ENCODE data around the gene CTNNA2.
"Not testable (repeated sequence)": the region's sequence is repeated elsewhere in the genome, so short reads cannot be mapped to it uniquely, and the experiment has no call there.

Gene CTNNA2

GRCh38 chr2:79994161-79994560 lies 481.3 kb downstream of the CTNNA2 start:
- no peak for DNase-seq

GRCh38 chr2:79994965-79995364 lies 482.1 kb downstream of the CTNNA2 start:
- DNase-seq: no peak

- DNase-seq: no peak
Observed at GRCh38 chr2:79996709-79997108, 483.9 kb downstream of the CTNNA2 start.

- DNase-seq: no peak
Observed at GRCh38 chr2:80001701-80002101, 488.9 kb downstream of the CTNNA2 start.

GRCh38 chr2:80002112-80002511 lies 489.3 kb downstream of the CTNNA2 start:
- no peak for DNase-seq

- DNase-seq: no peak
Observed at GRCh38 chr2:80002568-80003157, 489.8 kb downstream of the CTNNA2 start.

- DNase-seq: no peak
Observed at GRCh38 chr2:80007777-80008503, 495.1 kb downstream of the CTNNA2 start.

GRCh38 chr2:80008596-80008995 lies 495.7 kb downstream of the CTNNA2 start:
- DNase-seq: no peak

GRCh38 chr2:80009211-80009610 lies 496.4 kb downstream of the CTNNA2 start:
- DNase-seq: no peak

GRCh38 chr2:80012061-80012460 lies 499.2 kb downstream of the CTNNA2 start:
- DNase-seq: no peak

- DNase-seq: no peak
Observed at GRCh38 chr2:80014637-80015036, 501.8 kb downstream of the CTNNA2 start.

GRCh38 chr2:80016171-80016570 lies 503.3 kb downstream of the CTNNA2 start:
- DNase-seq: no peak

GRCh38 chr2:80019571-80020460 lies 507.0 kb downstream of the CTNNA2 start:
- no peak for DNase-seq

- DNase-seq: no peak
Observed at GRCh38 chr2:80022018-80022417, 509.2 kb downstream of the CTNNA2 start.

GRCh38 chr2:80026040-80026729 lies 513.3 kb downstream of the CTNNA2 start:
- DNase-seq: no peak

- DNase-seq: no peak
Observed at GRCh38 chr2:80028051-80028450, 515.2 kb downstream of the CTNNA2 start.

GRCh38 chr2:80028584-80028983 lies 515.7 kb downstream of the CTNNA2 start:
- DNase-seq: no peak

- DNase-seq: no peak
Observed at GRCh38 chr2:80030135-80030534, 517.3 kb downstream of the CTNNA2 start.

- DNase-seq: not testable (repeated sequence)
Observed at GRCh38 chr2:80032684-80033083, 519.8 kb downstream of the CTNNA2 start.

GRCh38 chr2:80035749-80036285 lies 523.0 kb downstream of the CTNNA2 start:
- DNase-seq: no peak

GRCh38 chr2:80037310-80037709 lies 524.5 kb downstream of the CTNNA2 start:
- DNase-seq: no peak

GRCh38 chr2:80040226-80040625 lies 527.4 kb downstream of the CTNNA2 start:
- no peak for DNase-seq

GRCh38 chr2:80042635-80043034 lies 529.8 kb downstream of the CTNNA2 start:
- no peak for DNase-seq
